Testis (tissue), 3 donors: ENCODE results near the gene NUDT7. TPM values are rescaled to one million over a fixed set of nuclear protein-coding genes. Genes with fewer than 3 reads are reported as not detected.
A peak's percentile ranks its signal among the peaks of the same experiment; 100 is the strongest.

Experiments used
- DNase-seq: peaks from one replicate; pipeline ENCODE4 v3.0.0-alpha.2; 2019
- H3K27ac ChIP-seq, 2 donors: fragments of 200-600 bp; sonication (generic); one replicate each; pipeline ENCODE4 v1.5.1; 2019
- H3K27me3 ChIP-seq: fragments of 200-600 bp; sonication (generic); one replicate; pipeline ENCODE4 v1.5.1; 2019
- H3K36me3 ChIP-seq: fragments of 200-600 bp; sonication (generic); one replicate; pipeline ENCODE4 v1.5.1; 2017; ENCODE audit warnings: low read depth; ENCODE audit errors: missing control alignments
- H3K4me1 ChIP-seq: fragments of 200-600 bp; sonication (generic); one replicate; pipeline ENCODE4 v1.5.1; 2019
- H3K4me3 ChIP-seq, 2 donors: fragments of 200-600 bp; sonication (generic); one replicate each; pipeline ENCODE4 v1.5.1; 2017 to 2019
- H3K9me3 ChIP-seq: fragments of 200-600 bp; sonication (generic); one replicate; pipeline ENCODE4 v1.5.1; 2017
- CTCF ChIP-seq, 3 experiments: fragments of 450-650 bp in 2 of 3; fragments of 200-600 bp in 1 of 3; sonication (generic) in 1 of 3; IDR thresholded peaks; one replicate each; pipeline ENCODE4 v1.5.1; 2016 to 2019; ENCODE audit warnings: antibody characterized with exemption in 3 of 3, mild to moderate bottlenecking in 2 of 3, moderate library complexity in 1 of 3
- POLR2A ChIP-seq: fragments of 450-650 bp; IDR thresholded peaks from one replicate; pipeline ENCODE4 v1.6.1; 2017; ENCODE audit warnings: antibody characterized with exemption, mild to moderate bottlenecking, moderate library complexity
- WGBS, 2 donors: methylation state at CpG; one replicate each; pipeline ENCODE4 v1.1.5; 2018; 5-methylcytosine and 5-hydroxymethylcytosine counted together
- intact Hi-C: fragments of 100-400 bp; cut with DNase I; formaldehyde crosslinking; loops from one replicate; pipeline ENCODE4 v1.15.1; 2023; ENCODE audit warnings: low total_unique reads
- polyA plus RNA-seq: library from polyadenylated mRNA; stranded (reverse); fragments of 350-450 nt; fragmentation: Illumina TruSeq; extraction: RNeasy Lipid Tissue Mini Kit (QIAGEN cat#74804); gene quantifications from one replicate; pipeline ENCODE4 v1.2.3, GENCODE V29; 2014; ENCODE audit warnings: low read depth, low replicate concordance; ENCODE audit not compliant: insufficient read depth
- total RNA-seq, 2 donors: library from RNA; depleted of rRNA; stranded (reverse); fragments of >200 nt; gene quantifications; one replicate each; pipeline ENCODE4 v1.2.3, GENCODE V29; 2016

Gene NUDT7
- total and polyA plus RNA-seq, 3 donors from 2014 or later: 10.4 to 18.6 (median 13.2) TPM

GRCh38 chr16:77715145-77715544 lies 7.2 kb upstream of the NUDT7 start:
- intact Hi-C loops: no loop called here
- no peak for DNase-seq
- H3K36me3 ChIP-seq: no peaks in the 10 kb centered on the region
- 60 to 82% methylated on average over 5 of the region's 5 CpGs for WGBS, 2 donors
- no peak for TF ChIP-seq CTCF (IDR thresholded peaks at IDR 0.05)
- TF ChIP-seq POLR2A: no peak
- no peaks in the 10 kb centered on the region for H3K27me3 ChIP-seq
- no peak overlapping the region for H3K27ac ChIP-seq
- H3K9me3 ChIP-seq: no peaks in the 10 kb centered on the region
- H3K4me1 ChIP-seq: no peaks in the 10 kb centered on the region
- no peak overlapping the region for H3K4me3 ChIP-seq

DNA sequence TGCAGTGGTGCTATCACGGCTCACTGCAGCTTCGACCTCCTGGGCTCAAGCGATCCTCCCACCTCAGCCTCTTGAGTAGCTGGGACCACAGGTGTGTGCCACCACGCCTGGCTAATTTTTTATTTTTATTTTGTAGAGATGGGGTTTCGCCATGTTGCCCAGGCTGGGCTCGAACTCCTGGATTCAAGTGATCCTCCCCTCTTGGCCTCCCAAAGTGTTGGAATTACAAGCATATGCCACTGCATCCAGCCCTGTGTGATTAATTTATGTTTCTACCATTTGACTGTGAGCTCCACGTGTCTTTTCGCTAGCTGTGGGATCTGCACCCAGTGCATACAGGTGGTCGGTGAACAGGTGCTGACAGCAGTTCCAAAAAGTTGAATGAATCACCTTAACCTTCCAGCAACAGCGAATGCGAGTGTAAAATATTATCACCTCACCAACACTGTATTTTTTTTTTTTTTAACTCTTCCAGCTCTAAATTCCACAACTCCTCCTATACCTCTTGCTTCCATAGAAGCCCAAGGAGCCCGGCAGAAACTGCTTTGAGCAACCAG lies 484 bp upstream of the NUDT7 start:
- H3K9me3 ChIP-seq: no peaks in the 10 kb centered on the region
- H3K27me3 ChIP-seq: no peaks in the 10 kb centered on the region
- peaks cover 6% of the 10 kb centered on the region for H3K4me1 ChIP-seq
- WGBS, 2 donors: 39 to 51% methylated on average over 12 of the region's 12 CpGs
- peak overlapping the region; percentile 72 to 78 for H3K4me3 ChIP-seq
- no peak overlapping the region for H3K27ac ChIP-seq
- intact Hi-C loops: no loop called here
- DNase-seq: no peak
- TF ChIP-seq POLR2A: no peak
- H3K36me3 ChIP-seq: no peaks in the 10 kb centered on the region

DNA sequence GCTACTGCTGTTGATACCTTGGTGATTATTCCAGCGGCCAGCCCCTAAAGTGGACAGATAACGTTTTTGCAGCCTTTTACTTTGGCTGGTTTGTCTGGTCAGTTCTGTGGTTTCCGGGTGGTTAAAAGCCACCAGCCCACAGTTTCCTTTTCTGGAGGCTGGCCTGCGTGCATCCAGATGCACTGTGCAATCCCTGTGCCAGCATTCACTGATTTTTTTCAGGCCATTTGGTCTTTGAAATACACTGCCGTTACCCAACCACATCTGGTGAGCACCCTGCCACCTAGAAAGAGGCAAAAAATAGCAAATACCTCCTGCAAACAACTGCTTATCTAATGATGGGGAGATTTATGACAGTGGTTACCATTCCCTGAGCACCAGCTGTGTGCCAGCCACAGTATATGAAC lies 797 bp downstream of the NUDT7 start:
- no peaks in the 10 kb centered on the region for H3K27me3 ChIP-seq
- H3K4me3 ChIP-seq: peak overlapping the region; percentile 72 to 78
- DNase-seq: no peak
- H3K27ac ChIP-seq: peak overlapping the region; percentile 47 to 79
- no peaks in the 10 kb centered on the region for H3K36me3 ChIP-seq
- peaks cover 6% of the 10 kb centered on the region for H3K4me1 ChIP-seq
- intact Hi-C loops: no loop called here
- H3K9me3 ChIP-seq: no peaks in the 10 kb centered on the region
- TF ChIP-seq CTCF (IDR thresholded peaks at IDR 0.05) (no peak), POLR2A (no peak)
- 0 to 3% methylated on average over 5 of the region's 5 CpGs for WGBS, 2 donors

DNA sequence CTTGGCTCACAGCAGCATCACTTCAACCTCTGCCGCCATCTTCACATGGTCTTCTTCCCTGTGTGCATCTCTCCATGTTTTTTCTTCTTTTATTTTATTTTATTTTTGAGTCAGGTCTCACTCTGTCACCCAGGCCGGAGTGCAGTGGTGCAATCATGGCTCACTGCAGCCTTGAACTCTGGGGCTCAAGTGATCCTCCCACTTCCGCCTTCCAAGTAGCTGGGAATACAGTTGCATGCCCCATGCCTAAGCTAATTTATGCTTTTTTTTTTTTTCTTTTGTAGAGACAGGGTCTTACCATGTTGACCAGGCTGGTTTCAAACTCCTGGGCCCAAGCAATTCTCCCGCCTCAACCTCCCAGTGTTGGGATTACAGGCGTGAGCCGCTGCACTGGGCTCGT lies 1.9 kb downstream of the NUDT7 start:
- H3K36me3 ChIP-seq: no peaks in the 10 kb centered on the region
- peaks cover 6% of the 10 kb centered on the region for H3K4me1 ChIP-seq
- TF ChIP-seq CTCF (IDR thresholded peaks at IDR 0.05) (no peak), POLR2A (no peak)
- H3K4me3 ChIP-seq: no peak overlapping the region
- no peaks in the 10 kb centered on the region for H3K9me3 ChIP-seq
- intact Hi-C loops: no loop called here
- DNase-seq: no peak
- no peak overlapping the region for H3K27ac ChIP-seq
- no peaks in the 10 kb centered on the region for H3K27me3 ChIP-seq
- 83 to 95% methylated on average over 7 of the region's 7 CpGs for WGBS, 2 donors

DNA sequence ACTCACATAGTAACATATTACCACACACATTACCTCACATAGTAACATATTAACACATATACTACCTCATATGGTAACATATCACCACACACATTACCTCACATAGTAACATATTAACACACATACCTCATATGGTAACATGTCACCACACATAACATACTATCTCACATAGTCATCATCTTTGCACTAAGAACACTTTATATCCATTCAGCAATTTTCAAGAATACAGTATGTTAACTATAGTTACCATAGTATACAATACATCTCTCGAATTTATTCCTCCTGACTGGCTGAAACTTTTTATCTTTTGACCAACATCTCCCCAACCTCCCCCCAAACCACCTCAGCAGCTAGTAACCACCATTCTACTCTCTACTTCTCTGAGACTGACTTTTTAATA lies 7.6 kb downstream of the NUDT7 start:
- no peak for DNase-seq
- H3K4me3 ChIP-seq: no peak overlapping the region
- WGBS, 2 donors: 0 to 50% methylated on average over 1 of the region's 1 CpG
- H3K9me3 ChIP-seq: no peaks in the 10 kb centered on the region
- no peak overlapping the region for H3K27ac ChIP-seq
- intact Hi-C loops: no loop called here
- no peaks in the 10 kb centered on the region for H3K27me3 ChIP-seq
- no peaks in the 10 kb centered on the region for H3K36me3 ChIP-seq
- no peak for TF ChIP-seq POLR2A
- no peak for TF ChIP-seq CTCF (IDR thresholded peaks at IDR 0.05)
- no peaks in the 10 kb centered on the region for H3K4me1 ChIP-seq
